Kidney epithelial cell (primary cell): ENCODE data around the gene CACNA1I. TPM values are rescaled to one million over a fixed set of nuclear protein-coding genes. Genes with fewer than 3 reads are reported as not detected.

Source experiments
- DNase-seq: peaks from one replicate; pipeline ENCODE4 v3.0.0-alpha.2; 2010; ENCODE audit warnings: low read depth
- H3K27me3 ChIP-seq: 2 replicates; pipeline ENCODE4 v1.6.0; 2011; ENCODE audit warnings: low read length; ENCODE audit not compliant: control insufficient read depth, insufficient read depth
- H3K36me3 ChIP-seq: 2 replicates; pipeline ENCODE4 v1.5.1; 2011; ENCODE audit warnings: low read length; ENCODE audit not compliant: control insufficient read depth, insufficient read depth
- H3K4me3 ChIP-seq: 2 replicates; pipeline ENCODE4 v1.5.1; 2011; ENCODE audit warnings: low read depth, mild to moderate bottlenecking, control low read depth, low read length
- total RNA-seq: library from RNA; depleted of rRNA; stranded (reverse); fragments of >200 nt; gene quantifications from 2 replicates; pipeline ENCODE4 v1.2.3, GENCODE V29; 2015
- TF ChIP-seq, protein P1 (sequence below): IDR thresholded peaks from 2 replicates; pipeline ENCODE4 v1.5.1; 2011; ENCODE audit warnings: mild to moderate bottlenecking, moderate library complexity, low read length, control low read depth, inconsistent platforms; ENCODE audit not compliant: insufficient read depth, poor library complexity, severe bottlenecking

CACNA1I gene
- total RNA-seq, 1 donor from 2014 or later = not detected

- Histone ChIP-seq H3K4me3 (no peak overlapping the region), H3K27me3 (peaks cover 75% of the 10 kb centered on the region), H3K36me3 (no peaks in the 10 kb centered on the region)
- TF ChIP-seq, protein P1, sequence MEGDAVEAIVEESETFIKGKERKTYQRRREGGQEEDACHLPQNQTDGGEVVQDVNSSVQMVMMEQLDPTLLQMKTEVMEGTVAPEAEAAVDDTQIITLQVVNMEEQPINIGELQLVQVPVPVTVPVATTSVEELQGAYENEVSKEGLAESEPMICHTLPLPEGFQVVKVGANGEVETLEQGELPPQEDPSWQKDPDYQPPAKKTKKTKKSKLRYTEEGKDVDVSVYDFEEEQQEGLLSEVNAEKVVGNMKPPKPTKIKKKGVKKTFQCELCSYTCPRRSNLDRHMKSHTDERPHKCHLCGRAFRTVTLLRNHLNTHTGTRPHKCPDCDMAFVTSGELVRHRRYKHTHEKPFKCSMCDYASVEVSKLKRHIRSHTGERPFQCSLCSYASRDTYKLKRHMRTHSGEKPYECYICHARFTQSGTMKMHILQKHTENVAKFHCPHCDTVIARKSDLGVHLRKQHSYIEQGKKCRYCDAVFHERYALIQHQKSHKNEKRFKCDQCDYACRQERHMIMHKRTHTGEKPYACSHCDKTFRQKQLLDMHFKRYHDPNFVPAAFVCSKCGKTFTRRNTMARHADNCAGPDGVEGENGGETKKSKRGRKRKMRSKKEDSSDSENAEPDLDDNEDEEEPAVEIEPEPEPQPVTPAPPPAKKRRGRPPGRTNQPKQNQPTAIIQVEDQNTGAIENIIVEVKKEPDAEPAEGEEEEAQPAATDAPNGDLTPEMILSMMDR = no peak
- no peak for DNase-seq
These were observed 118.9 kb downstream of the CACNA1I start for GRCh38 chr22:39689421-39689820.

- Histone ChIP-seq H3K4me3 (no peak overlapping the region), H3K36me3 (no peaks in the 10 kb centered on the region), H3K27me3 (peaks cover 61% of the 10 kb centered on the region)
- TF ChIP-seq, protein P1 = no peak
- no peak for DNase-seq
These were observed 120.5 kb downstream of the CACNA1I start for GRCh38 chr22:39690881-39691605.

- DNase-seq = no peak
- H3K27me3 ChIP-seq = peaks cover 54% of the 10 kb centered on the region
- TF ChIP-seq, protein P1 = no peak
- no peaks in the 10 kb centered on the region for H3K36me3 ChIP-seq
- H3K4me3 ChIP-seq = no peak overlapping the region
These were observed 123.5 kb downstream of the CACNA1I start for GRCh38 chr22:39693943-39694500.

DNA sequence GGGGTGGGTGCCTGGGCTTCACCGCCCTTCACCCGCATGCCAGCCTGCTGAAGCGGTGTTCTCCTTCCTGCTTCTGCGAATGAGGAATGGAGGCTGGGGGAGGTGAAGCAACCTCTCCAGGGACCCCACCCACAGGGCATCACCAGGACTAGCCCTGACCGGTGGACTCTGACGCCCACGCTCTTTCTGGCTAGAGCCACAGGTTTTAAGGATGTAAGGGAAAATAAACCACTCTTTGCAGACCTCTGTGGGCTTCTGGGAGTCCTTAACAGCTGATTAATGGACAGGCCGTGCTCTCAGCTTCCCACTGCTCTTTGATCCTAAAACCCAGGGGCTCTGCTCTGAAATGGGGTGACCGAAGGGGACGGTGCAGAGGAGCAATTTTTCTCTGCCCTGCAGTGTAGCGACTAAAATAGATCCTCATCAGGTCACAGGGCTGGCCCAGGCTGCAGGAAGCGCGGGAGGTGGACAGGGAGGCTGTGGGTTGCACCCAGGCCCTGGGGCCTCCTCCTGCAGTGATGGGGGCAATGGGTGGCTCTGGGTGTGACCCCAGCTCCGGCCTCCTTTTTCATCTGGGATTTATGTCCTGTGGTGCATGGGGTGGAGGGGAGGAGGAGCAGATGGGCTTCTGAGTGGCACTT, 127.4 kb downstream of the CACNA1I start:
- DNase-seq = no peak
- no peaks in the 10 kb centered on the region for H3K36me3 ChIP-seq
- no peak overlapping the region for H3K4me3 ChIP-seq
- peaks cover 52% of the 10 kb centered on the region for H3K27me3 ChIP-seq
- TF ChIP-seq, protein P1 = no peak

DNA sequence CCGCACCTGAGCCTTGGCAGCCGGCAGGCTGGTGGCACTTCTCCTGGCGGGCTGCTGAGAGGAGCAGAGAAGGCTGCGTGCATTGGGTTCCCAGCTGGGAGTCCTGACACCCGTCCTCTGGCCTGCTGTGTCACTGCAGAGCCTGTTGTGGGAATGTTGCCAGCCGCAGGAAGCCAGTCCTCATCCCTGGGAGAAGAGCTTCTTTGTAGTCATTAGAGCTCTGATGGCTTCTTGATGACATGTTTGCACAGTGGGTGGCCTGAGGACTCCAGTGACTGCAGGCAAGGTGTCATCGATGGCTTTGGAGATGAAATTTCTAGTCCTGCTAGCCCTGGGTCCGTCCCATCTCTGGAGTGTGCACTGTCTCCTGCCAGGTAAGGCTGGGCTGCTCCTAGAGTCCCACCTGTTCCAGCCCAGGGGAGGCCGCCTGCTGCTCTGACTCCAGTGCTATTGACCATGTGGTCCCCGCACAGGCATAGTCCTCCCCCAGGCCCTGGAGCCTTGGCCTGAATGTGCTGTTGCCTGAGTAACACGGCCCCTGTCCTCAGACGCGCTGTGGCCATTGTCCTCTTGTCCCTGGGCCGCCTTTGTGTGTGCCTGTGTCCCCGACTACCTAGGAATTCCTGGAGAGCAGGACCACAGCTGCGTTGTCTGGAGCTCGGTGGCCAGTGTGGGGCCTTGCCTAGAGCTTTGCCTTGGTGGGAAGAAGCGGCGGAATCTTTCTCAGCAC, 129.2 kb downstream of the CACNA1I start:
- no peaks in the 10 kb centered on the region for H3K36me3 ChIP-seq
- TF ChIP-seq, protein P1 = no peak
- H3K27me3 ChIP-seq = peaks cover 50% of the 10 kb centered on the region

More for the DNA sequence above, 129.2 kb downstream of the CACNA1I start:
- no peak for DNase-seq
- H3K4me3 ChIP-seq = no peak overlapping the region
